Gastroesophageal sphincter (tissue), 3 donors: ENCODE measurements around the gene GABRB2.

Experiments
- POLR2A ChIP-seq, 2 donors: fragments of 450-650 bp; IDR thresholded peaks; one replicate each; pipeline ENCODE4 v1.6.1; 2017; ENCODE audit warnings: antibody characterized with exemption in 2 of 2, mild to moderate bottlenecking in 2 of 2, moderate library complexity in 1 of 2
- TF ChIP-seq, protein P1 (sequence below), 4 experiments: fragments of 200-600 bp in 2 of 4; fragments of 450-650 bp in 2 of 4; sonication (generic) in 1 of 4; IDR thresholded peaks; one replicate each; pipeline ENCODE4 v1.5.1; 2017 to 2019; ENCODE audit warnings: antibody characterized with exemption in 4 of 4, mild to moderate bottlenecking in 2 of 4, moderate library complexity in 2 of 4

DNA sequence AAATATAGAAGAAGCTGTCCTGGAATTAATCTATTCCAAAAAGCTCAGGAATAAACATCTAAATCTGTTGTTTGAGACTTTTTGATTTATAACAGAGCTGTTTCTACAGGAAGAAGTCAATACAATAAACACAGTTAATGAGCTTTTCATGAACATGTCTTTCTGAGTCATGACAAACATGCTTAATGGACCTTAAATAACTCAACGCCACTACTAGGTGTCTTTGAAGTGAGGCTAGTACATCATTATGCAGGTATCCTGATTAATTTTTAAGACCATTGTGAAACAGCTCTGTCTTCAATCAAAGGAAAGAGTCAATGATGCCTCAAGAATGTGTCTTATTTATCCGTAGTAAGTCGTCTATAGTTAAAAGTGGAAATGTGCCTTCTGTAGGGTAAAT lies 131.6 kb downstream of the GABRB2 start:
- TF ChIP-seq, protein P1, sequence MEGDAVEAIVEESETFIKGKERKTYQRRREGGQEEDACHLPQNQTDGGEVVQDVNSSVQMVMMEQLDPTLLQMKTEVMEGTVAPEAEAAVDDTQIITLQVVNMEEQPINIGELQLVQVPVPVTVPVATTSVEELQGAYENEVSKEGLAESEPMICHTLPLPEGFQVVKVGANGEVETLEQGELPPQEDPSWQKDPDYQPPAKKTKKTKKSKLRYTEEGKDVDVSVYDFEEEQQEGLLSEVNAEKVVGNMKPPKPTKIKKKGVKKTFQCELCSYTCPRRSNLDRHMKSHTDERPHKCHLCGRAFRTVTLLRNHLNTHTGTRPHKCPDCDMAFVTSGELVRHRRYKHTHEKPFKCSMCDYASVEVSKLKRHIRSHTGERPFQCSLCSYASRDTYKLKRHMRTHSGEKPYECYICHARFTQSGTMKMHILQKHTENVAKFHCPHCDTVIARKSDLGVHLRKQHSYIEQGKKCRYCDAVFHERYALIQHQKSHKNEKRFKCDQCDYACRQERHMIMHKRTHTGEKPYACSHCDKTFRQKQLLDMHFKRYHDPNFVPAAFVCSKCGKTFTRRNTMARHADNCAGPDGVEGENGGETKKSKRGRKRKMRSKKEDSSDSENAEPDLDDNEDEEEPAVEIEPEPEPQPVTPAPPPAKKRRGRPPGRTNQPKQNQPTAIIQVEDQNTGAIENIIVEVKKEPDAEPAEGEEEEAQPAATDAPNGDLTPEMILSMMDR (IDR thresholded peaks at IDR 0.05) = no peak
- TF ChIP-seq POLR2A (IDR thresholded peaks at IDR 0.05) = no peak
